NCI-H1436 (cell line): ENCODE data around the gene S100A3.
A peak's percentile ranks its signal among the peaks of the same experiment; 100 is the strongest.

ENCODE experiments used
- DNase-seq: peaks from one replicate; lab custom pipeline; 2025; lab: John Stamatoyannopoulos, UW

S100A3 gene

GRCh38 chr1:153547560-153548551, 1.2 kb downstream of the S100A3 start:
- no peak for DNase-seq

- peak; percentile 30 for DNase-seq
Observed at GRCh38 chr1:153546796-153547559, 2.1 kb downstream of the S100A3 start.

- DNase-seq = no peak
Observed at GRCh38 chr1:153546371-153546770, 2.7 kb downstream of the S100A3 start.

GRCh38 chr1:153545067-153546055, 3.7 kb downstream of the S100A3 start, which contains the start of gene S100A4:
TSS of gene S100A4 (minus strand) at chr1:153545806. CDS start at chr1:153544794, 1,012 bp downstream.
- peak; percentile 88 for DNase-seq

GRCh38 chr1:153544453-153545066, 4.5 kb downstream of the S100A3 start:
- no peak for DNase-seq

- no peak for DNase-seq
Observed at GRCh38 chr1:153543736-153544135, 5.3 kb downstream of the S100A3 start.

- DNase-seq = no peak
Observed at GRCh38 chr1:153542956-153543711, 5.9 kb downstream of the S100A3 start.

- no peak for DNase-seq
Observed at GRCh38 chr1:153541641-153542590, 7.1 kb downstream of the S100A3 start.

GRCh38 chr1:153540394-153541361, 8.4 kb downstream of the S100A3 start, which contains the start of gene S100A5:
TSS of gene S100A5 (minus strand) at chr1:153540934. CDS start at chr1:153540191, 743 bp downstream.
- no peak for DNase-seq

- no peak for DNase-seq
Observed at GRCh38 chr1:153539395-153540093, 9.5 kb downstream of the S100A3 start.

- peak; percentile 61 for DNase-seq
Observed at GRCh38 chr1:153538315-153538821, 10.7 kb downstream of the S100A3 start.

GRCh38 chr1:153537376-153537730, 11.7 kb downstream of the S100A3 start:
- no peak for DNase-seq

- no peak for DNase-seq
Observed at GRCh38 chr1:153536671-153537375, 12.2 kb downstream of the S100A3 start.

- peak; percentile 55 for DNase-seq
Observed at GRCh38 chr1:153536012-153536670, 12.9 kb downstream of the S100A3 start.

- DNase-seq = no peak
Observed at GRCh38 chr1:153535242-153536011, 13.6 kb downstream of the S100A3 start, which contains the start of gene S100A6. TSS of gene S100A6 (minus strand) at chr1:153535991. CDS start at chr1:153535339, 652 bp downstream.
